KG1 (cell line): ENCODE data around the gene PYCR2.
"Not testable (repeated sequence)": the region's sequence is repeated elsewhere in the genome, so short reads cannot be mapped to it uniquely, and the experiment has no call there.

Experiments
- DNase-seq: peaks from one replicate; lab custom pipeline; 2025; lab: John Stamatoyannopoulos, UW

PYCR2 gene

GRCh38 chr1:225890346-225891228 lies 33.5 kb downstream of the PYCR2 start:
- DNase-seq = no peak

- no peak for DNase-seq
Observed at GRCh38 chr1:225889743-225890142, 34.3 kb downstream of the PYCR2 start.

GRCh38 chr1:225888898-225889601 lies 35.0 kb downstream of the PYCR2 start, which contains the start of gene LEFTY1:
Gene LEFTY1 (minus strand): TSS chr1:225889146. CDS start chr1:225889066, 80 bp downstream.
- no peak for DNase-seq

- no peak for DNase-seq
Observed at GRCh38 chr1:225888289-225888897, 35.7 kb downstream of the PYCR2 start.

GRCh38 chr1:225887554-225888288 lies 36.3 kb downstream of the PYCR2 start:
- not testable (repeated sequence) for DNase-seq

- no peak for DNase-seq
Observed at GRCh38 chr1:225887030-225887314, 37.1 kb downstream of the PYCR2 start.

- DNase-seq = no peak
Observed at GRCh38 chr1:225886159-225887029, 37.7 kb downstream of the PYCR2 start.

GRCh38 chr1:225885336-225885735 lies 38.7 kb downstream of the PYCR2 start:
- no peak for DNase-seq

GRCh38 chr1:225883616-225884265 lies 40.3 kb downstream of the PYCR2 start:
- DNase-seq = no peak

- no peak for DNase-seq
Observed at GRCh38 chr1:225882694-225883615, 41.1 kb downstream of the PYCR2 start.

- peak; percentile 49 for DNase-seq
Observed at GRCh38 chr1:225881959-225882693, 41.9 kb downstream of the PYCR2 start, which contains the start of gene TMEM63A. Gene TMEM63A (minus strand): TSS chr1:225882380. CDS start chr1:225877580, 4,800 bp downstream.

GRCh38 chr1:225881081-225881958 lies 42.7 kb downstream of the PYCR2 start:
- DNase-seq = no peak

- DNase-seq = no peak
Observed at GRCh38 chr1:225880636-225881035, 43.4 kb downstream of the PYCR2 start.

- DNase-seq = no peak
Observed at GRCh38 chr1:225880222-225880588, 43.8 kb downstream of the PYCR2 start.

GRCh38 chr1:225879521-225880221 lies 44.4 kb downstream of the PYCR2 start:
- DNase-seq = no peak

GRCh38 chr1:225878282-225878681 lies 45.8 kb downstream of the PYCR2 start:
- no peak for DNase-seq

- no peak for DNase-seq
Observed at GRCh38 chr1:225877580-225877979, 46.5 kb downstream of the PYCR2 start.
